AG10803 (cell line): Measurements from ENCODE around the gene TSPAN10.

Source experiments
- DNase-seq: peaks from one replicate; pipeline ENCODE4 v3.0.0; 2010; ENCODE audit warnings: low read depth
- H3K4me3 ChIP-seq: 2 replicates; pipeline ENCODE4 v1.5.1; 2011; ENCODE audit warnings: mild to moderate bottlenecking, low read length, control low read depth
- CTCF ChIP-seq: conservative IDR thresholded peaks from 2 replicates; pipeline ENCODE4 v1.5.1; 2011; ENCODE audit warnings: mild to moderate bottlenecking, low read length, control low read depth, inconsistent platforms

TSPAN10 gene

GRCh38 chr17:81687770-81688541, 51.0 kb downstream of the TSPAN10 start:
- no peak overlapping the region for H3K4me3 ChIP-seq
- TF ChIP-seq CTCF, result no peak
- DNase-seq, result no peak

GRCh38 chr17:81688616-81689015, 51.6 kb downstream of the TSPAN10 start:
- TF ChIP-seq CTCF, result no peak
- no peak for DNase-seq
- H3K4me3 ChIP-seq, result no peak overlapping the region

GRCh38 chr17:81690066-81690465, 53.1 kb downstream of the TSPAN10 start:
- H3K4me3 ChIP-seq, result no peak overlapping the region
- DNase-seq, result no peak
- TF ChIP-seq CTCF, result no peak

GRCh38 chr17:81690549-81690948, 53.6 kb downstream of the TSPAN10 start:
- no peak for DNase-seq
- TF ChIP-seq CTCF, result no peak
- no peak overlapping the region for H3K4me3 ChIP-seq

- no peak overlapping the region for H3K4me3 ChIP-seq
- no peak for DNase-seq
- TF ChIP-seq CTCF, result no peak
Measured at GRCh38 chr17:81691196-81691595, 54.2 kb downstream of the TSPAN10 start.

- DNase-seq, result no peak
- H3K4me3 ChIP-seq, result no peak overlapping the region
- no peak for TF ChIP-seq CTCF
Measured at GRCh38 chr17:81691608-81692007, 54.6 kb downstream of the TSPAN10 start.

- DNase-seq, result no peak
- no peak overlapping the region for H3K4me3 ChIP-seq
- no peak for TF ChIP-seq CTCF
Measured at GRCh38 chr17:81693509-81694210, 56.7 kb downstream of the TSPAN10 start.
